ENCODE results near the gene RAI1. TPM values are rescaled to one million over a fixed set of nuclear protein-coding genes. Genes with fewer than 3 reads are reported as not detected.
A peak's percentile ranks its signal among the peaks of the same experiment; 100 is the strongest.

RAI1 gene
- total and polyA plus RNA-seq, 7 donors, result 1.8 to 31.9 (median 9.3) TPM

- no peak for DNase-seq
- Histone ChIP-seq H3K9me3 (no peaks in the 10 kb centered on the region), H3K36me3 (peaks cover 0 to under 1% (median 0%) of the 10 kb centered on the region in 4 donors), H3K4me3 (peak overlapping the region in 3 of 4 donors; percentile 54 to 58 (median 55)), H3K27ac (peak overlapping the region; percentile 99 to 100 (median 100)), H3K27me3 (no peaks in the 10 kb centered on the region), H3K4me1 (peaks cover 0 to 53% (median 42%) of the 10 kb centered on the region in 4 donors)
- intact Hi-C loops (cut with DNase I), result loop anchor here (2.0 kb wide), 1 partner anchor 58 kb away; no protein-coding TSS in a partner anchor
- 70 to 75% methylated on average over 7 of the region's 7 CpGs for WGBS, 2 donors
- TF ChIP-seq CTCF (IDR thresholded peaks at IDR 0.05), result no peak
- no peak for TF ChIP-seq EP300 (IDR thresholded peaks at IDR 0.05)
- no peak for TF ChIP-seq POLR2A (IDR thresholded peaks at IDR 0.05)
These were observed 159.7 kb downstream of the RAI1 start for GRCh38 chr17:17840751-17841591.

GRCh38 chr17:17841601-17842025 lies 160.4 kb downstream of the RAI1 start:
- intact Hi-C loops (cut with DNase I), result loop anchor here (2.0 kb wide), 1 partner anchor 59 kb away; no protein-coding TSS in a partner anchor
- H3K27ac ChIP-seq, result peak overlapping the region; percentile 99 to 100 (median 100)

GRCh38 chr17:17842111-17842876 lies 161.0 kb downstream of the RAI1 start:
- WGBS, 2 donors, result 82 to 86% methylated on average over 9 of the region's 9 CpGs
- no peak for TF ChIP-seq POLR2AphosphoS5 (IDR thresholded peaks at IDR 0.05)
- TF ChIP-seq POLR2A (IDR thresholded peaks at IDR 0.05), result no peak
- TF ChIP-seq CTCF (IDR thresholded peaks at IDR 0.05), result no peak
- no peak for TF ChIP-seq EP300 (IDR thresholded peaks at IDR 0.05)
- intact Hi-C loops (cut with DNase I), result no loop called here
- Histone ChIP-seq H3K9me3 (no peaks in the 10 kb centered on the region), H3K36me3 (peaks cover 0 to 14% (median 9%) of the 10 kb centered on the region in 4 donors), H3K4me3 (no peak overlapping the region), H3K27me3 (no peaks in the 10 kb centered on the region), H3K27ac (peak overlapping the region in 3 of 4 donors; percentile 99 to 100 (median 99)), H3K4me1 (peaks cover 0 to 47% (median 36%) of the 10 kb centered on the region in 4 donors)
- no peak for DNase-seq

More at GRCh38 chr17:17841601-17842025, 160.4 kb downstream of the RAI1 start:
- no peak for TF ChIP-seq POLR2AphosphoS5 (IDR thresholded peaks at IDR 0.05)
- no peak for TF ChIP-seq EP300 (IDR thresholded peaks at IDR 0.05)
- TF ChIP-seq POLR2A (IDR thresholded peaks at IDR 0.05), result no peak
- TF ChIP-seq CTCF (IDR thresholded peaks at IDR 0.05), result no peak
- 96 to 98% methylated on average over 1 of the region's 1 CpG for WGBS, 2 donors
- H3K4me1 ChIP-seq, result peaks cover 0 to 52% (median 42%) of the 10 kb centered on the region in 4 donors
- no peaks in the 10 kb centered on the region for H3K27me3 ChIP-seq
- H3K36me3 ChIP-seq, result peaks cover 0 to 7% (median 2%) of the 10 kb centered on the region in 4 donors
- no peak for DNase-seq
- H3K4me3 ChIP-seq, result no peak overlapping the region
- H3K9me3 ChIP-seq, result no peaks in the 10 kb centered on the region

- intact Hi-C loops (cut with DNase I), result no loop called here
- TF ChIP-seq EP300 (IDR thresholded peaks at IDR 0.05) (no peak), CTCF (IDR thresholded peaks at IDR 0.05) (no peak), POLR2AphosphoS5 (IDR thresholded peaks at IDR 0.05) (no peak), POLR2A (IDR thresholded peaks at IDR 0.05) (no peak)
- WGBS, 2 donors, result 83 to 87% methylated on average over 4 of the region's 4 CpGs
- Histone ChIP-seq H3K27me3 (no peaks in the 10 kb centered on the region), H3K27ac (no peak overlapping the region), H3K4me1 (peaks cover 0 to 41% (median 28%) of the 10 kb centered on the region in 4 donors), H3K4me3 (no peak overlapping the region), H3K36me3 (peaks cover 0 to 18% (median 11%) of the 10 kb centered on the region in 4 donors), H3K9me3 (no peaks in the 10 kb centered on the region)
- DNase-seq, result no peak
These were observed 161.8 kb downstream of the RAI1 start for GRCh38 chr17:17843096-17843495.

All from sigmoid colon (tissue), 7 donors.